Neural progenitor cell (in vitro differentiated cells): ENCODE measurements around the gene SEZ6L2. TPM values are rescaled to one million over a fixed set of nuclear protein-coding genes. Genes with fewer than 3 reads are reported as not detected.

ENCODE experiments used
- DNase-seq: peaks from one replicate; pipeline ENCODE4 v3.0.0-alpha.2; 2016; ENCODE audit warnings: low spot score
- H2AFZ ChIP-seq: fragments of 200-600 bp; sonication (generic); replicated peaks from 2 replicates; pipeline ENCODE4 v1.6.1; 2016; ENCODE audit warnings: antibody characterized with exemption
- H3F3A ChIP-seq: fragments of 200-600 bp; sonication (generic); 2 replicates; pipeline ENCODE4 v1.6.1; 2016; ENCODE audit warnings: antibody characterized with exemption, low read depth
- H3K27ac ChIP-seq: fragments of 200-600 bp; sonication (generic); 2 replicates; pipeline ENCODE4 v1.5.1; 2016; ENCODE audit warnings: mild to moderate bottlenecking
- H3K27me3 ChIP-seq: fragments of 200-600 bp; sonication (generic); 2 replicates; pipeline ENCODE4 v1.6.1; 2016; ENCODE audit warnings: mild to moderate bottlenecking, moderate library complexity
- H3K36me3 ChIP-seq: fragments of 200-600 bp; sonication (generic); 2 replicates; pipeline ENCODE4 v1.5.1; 2016
- H3K4me1 ChIP-seq: fragments of 200-600 bp; sonication (generic); 2 replicates; pipeline ENCODE4 v1.6.1; 2016; ENCODE audit warnings: mixed run types
- H3K4me2 ChIP-seq: fragments of 200-600 bp; sonication (generic); 2 replicates; pipeline ENCODE4 v1.6.1; 2016
- H3K4me3 ChIP-seq: fragments of 200-600 bp; sonication (generic); 2 replicates; pipeline ENCODE4 v1.5.1; 2016
- H3K79me2 ChIP-seq: fragments of 200-600 bp; sonication (generic); 2 replicates; pipeline ENCODE4 v1.6.1; 2016; ENCODE audit warnings: low read depth
- H3K9ac ChIP-seq: fragments of 200-600 bp; sonication (generic); 2 replicates; pipeline ENCODE4 v1.6.1; 2016
- H3K9me3 ChIP-seq: fragments of 200-600 bp; sonication (generic); 2 replicates; pipeline ENCODE4 v1.5.1; 2016; ENCODE audit warnings: low read depth
- H4K20me1 ChIP-seq: fragments of 200-600 bp; sonication (generic); 2 replicates; pipeline ENCODE4 v1.6.1; 2016; ENCODE audit warnings: low read depth
- H3K27ac Mint-ChIP-seq: 3 replicates; pipeline ENCODE4 v1.8.0; 2021; ENCODE audit warnings: mixed read lengths
- H3K27me3 Mint-ChIP-seq: 2 replicates; pipeline ENCODE4 v1.8.0; 2022; ENCODE audit warnings: low read depth, mild to moderate bottlenecking, inconsistent platforms, moderate library complexity, mixed read lengths; ENCODE audit not compliant: insufficient read depth
- H3K36me3 Mint-ChIP-seq: 3 replicates; pipeline ENCODE4 v1.8.0; 2021; ENCODE audit warnings: mixed read lengths
- H3K4me1 Mint-ChIP-seq: 3 replicates; pipeline ENCODE4 v1.8.0; 2021; ENCODE audit warnings: mixed read lengths
- H3K4me3 Mint-ChIP-seq: 3 replicates; pipeline ENCODE4 v1.8.0; 2021; ENCODE audit warnings: mild to moderate bottlenecking, moderate library complexity, mixed read lengths
- H3K9me3 Mint-ChIP-seq: 3 replicates; pipeline ENCODE4 v1.8.0; 2020; ENCODE audit warnings: mixed read lengths
- EZH2 ChIP-seq: fragments of 200-600 bp; sonication (generic); IDR thresholded peaks from 2 replicates; pipeline ENCODE4 v1.6.1; 2017; ENCODE audit warnings: antibody characterized with exemption, mild to moderate bottlenecking, moderate library complexity
- EZH2phosphoT487 ChIP-seq: fragments of 200-600 bp; sonication (generic); IDR thresholded peaks from 2 replicates; pipeline ENCODE4 v1.6.1; 2017; ENCODE audit warnings: antibody characterized with exemption
- total RNA-seq: library from RNA; depleted of rRNA; stranded (reverse); fragments of >200 nt; gene quantifications from 2 replicates; pipeline ENCODE4 v1.2.3, GENCODE V29; 2015; ENCODE audit warnings: low replicate concordance
- TF ChIP-seq, protein P1 (sequence below): fragments of 200-600 bp; sonication (generic); IDR thresholded peaks from 2 replicates; pipeline ENCODE4 v1.5.1; 2017; ENCODE audit warnings: antibody characterized with exemption, mild to moderate bottlenecking

The SEZ6L2 gene
- total RNA-seq, 1 donor from 2014 or later, result 11.7 TPM

DNA sequence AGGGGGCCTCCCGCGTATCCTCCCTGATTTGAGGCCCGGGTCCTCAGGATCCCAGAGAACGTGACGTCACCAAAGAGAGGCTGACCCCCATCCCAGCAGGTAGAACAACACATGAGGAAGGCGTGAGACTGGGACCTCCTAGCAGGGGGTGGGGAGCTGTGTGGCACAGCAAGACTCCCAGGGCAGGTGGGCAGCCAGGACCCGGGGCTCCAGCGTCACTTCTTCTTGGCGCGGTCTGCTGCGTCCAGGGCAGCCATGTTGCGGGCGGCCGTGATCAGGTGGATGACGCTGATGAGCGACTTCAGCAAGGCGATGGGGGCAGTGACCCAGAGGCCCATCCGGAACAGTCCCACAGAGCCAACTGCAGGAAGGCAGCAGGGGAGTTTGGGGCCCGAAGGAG, 40.4 kb downstream of the SEZ6L2 start:
- no peaks in the 10 kb centered on the region for H3K27me3 ChIP-seq
- H3K36me3 Mint-ChIP-seq, result peaks cover 7% of the 10 kb centered on the region
- H3K4me3 Mint-ChIP-seq, result no peak overlapping the region
- H3K9ac ChIP-seq, result no peak overlapping the region
- no peak overlapping the region for H3K4me3 ChIP-seq
- peaks cover 23% of the 10 kb centered on the region for H3K79me2 ChIP-seq
- TF ChIP-seq EZH2phosphoT487 (no peak), EZH2 (no peak)
- TF ChIP-seq, protein P1, sequence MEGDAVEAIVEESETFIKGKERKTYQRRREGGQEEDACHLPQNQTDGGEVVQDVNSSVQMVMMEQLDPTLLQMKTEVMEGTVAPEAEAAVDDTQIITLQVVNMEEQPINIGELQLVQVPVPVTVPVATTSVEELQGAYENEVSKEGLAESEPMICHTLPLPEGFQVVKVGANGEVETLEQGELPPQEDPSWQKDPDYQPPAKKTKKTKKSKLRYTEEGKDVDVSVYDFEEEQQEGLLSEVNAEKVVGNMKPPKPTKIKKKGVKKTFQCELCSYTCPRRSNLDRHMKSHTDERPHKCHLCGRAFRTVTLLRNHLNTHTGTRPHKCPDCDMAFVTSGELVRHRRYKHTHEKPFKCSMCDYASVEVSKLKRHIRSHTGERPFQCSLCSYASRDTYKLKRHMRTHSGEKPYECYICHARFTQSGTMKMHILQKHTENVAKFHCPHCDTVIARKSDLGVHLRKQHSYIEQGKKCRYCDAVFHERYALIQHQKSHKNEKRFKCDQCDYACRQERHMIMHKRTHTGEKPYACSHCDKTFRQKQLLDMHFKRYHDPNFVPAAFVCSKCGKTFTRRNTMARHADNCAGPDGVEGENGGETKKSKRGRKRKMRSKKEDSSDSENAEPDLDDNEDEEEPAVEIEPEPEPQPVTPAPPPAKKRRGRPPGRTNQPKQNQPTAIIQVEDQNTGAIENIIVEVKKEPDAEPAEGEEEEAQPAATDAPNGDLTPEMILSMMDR, result no peak
- H3F3A ChIP-seq, result peaks cover 13% of the 10 kb centered on the region
- peaks cover 5% of the 10 kb centered on the region for H3K27me3 Mint-ChIP-seq
- H3K27ac ChIP-seq, result no peak overlapping the region
- H3K4me1 ChIP-seq, result no peaks in the 10 kb centered on the region
- H3K36me3 ChIP-seq, result no peaks in the 10 kb centered on the region
- H4K20me1 ChIP-seq, result peaks cover 5% of the 10 kb centered on the region
- DNase-seq, result no peak
- H3K27ac Mint-ChIP-seq, result no peak overlapping the region
- H3K4me2 ChIP-seq, result no peak overlapping the region
- H3K9me3 ChIP-seq, result no peaks in the 10 kb centered on the region
- no peak overlapping the region for H2AFZ ChIP-seq
- no peaks in the 10 kb centered on the region for H3K9me3 Mint-ChIP-seq
- H3K4me1 Mint-ChIP-seq, result peaks cover 6% of the 10 kb centered on the region

DNA sequence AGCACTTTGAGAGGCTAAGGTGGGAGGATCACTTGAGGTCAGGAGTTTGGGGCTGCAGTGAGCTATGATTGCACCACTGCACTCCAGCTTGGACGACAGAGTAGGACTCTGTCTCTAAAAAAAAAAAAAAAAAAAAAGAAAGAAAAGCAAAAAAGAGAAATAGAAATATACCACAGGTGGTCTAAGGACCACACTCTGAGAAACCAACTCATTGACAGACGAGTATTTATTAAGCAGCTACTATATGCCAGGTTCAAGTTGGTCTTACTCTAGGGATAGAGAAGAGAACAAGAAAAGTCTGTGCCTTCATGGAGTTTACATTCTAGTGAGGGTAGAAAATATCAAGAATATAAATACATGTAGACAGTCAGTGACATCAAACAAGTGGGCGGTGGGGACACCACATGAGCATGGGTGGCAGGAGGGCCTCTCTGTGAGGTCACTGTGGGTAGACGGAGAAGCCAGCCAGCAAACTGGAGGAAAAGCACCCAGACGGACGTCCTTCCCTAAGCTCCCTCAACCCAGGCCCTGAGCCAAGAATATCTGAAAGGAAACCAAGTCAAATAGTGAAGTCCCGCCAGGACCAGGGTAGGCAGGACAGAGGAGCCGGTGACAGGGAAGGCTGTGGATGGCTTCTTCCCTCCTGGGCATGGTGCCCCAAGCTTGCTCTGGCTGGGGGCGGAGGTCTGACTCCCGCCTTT, 41.1 kb downstream of the SEZ6L2 start:
- TF ChIP-seq EZH2 (no peak), EZH2phosphoT487 (no peak)
- TF ChIP-seq, protein P1, result no peak
- peaks cover 23% of the 10 kb centered on the region for H3K79me2 ChIP-seq
- no peaks in the 10 kb centered on the region for H3K27me3 ChIP-seq
- no peak overlapping the region for H3K4me3 Mint-ChIP-seq
- H3F3A ChIP-seq, result peaks cover 13% of the 10 kb centered on the region
- peaks cover 5% of the 10 kb centered on the region for H4K20me1 ChIP-seq
- H3K9ac ChIP-seq, result no peak overlapping the region
- H3K4me1 ChIP-seq, result no peaks in the 10 kb centered on the region
- peaks cover 8% of the 10 kb centered on the region for H3K27me3 Mint-ChIP-seq
- H3K9me3 Mint-ChIP-seq, result no peaks in the 10 kb centered on the region
- H3K4me3 ChIP-seq, result no peak overlapping the region
- H3K4me1 Mint-ChIP-seq, result peaks cover 6% of the 10 kb centered on the region
- no peaks in the 10 kb centered on the region for H3K9me3 ChIP-seq
- no peaks in the 10 kb centered on the region for H3K36me3 ChIP-seq
- H3K27ac Mint-ChIP-seq, result no peak overlapping the region
- H3K27ac ChIP-seq, result no peak overlapping the region
- no peak overlapping the region for H2AFZ ChIP-seq
- H3K36me3 Mint-ChIP-seq, result peaks cover 7% of the 10 kb centered on the region
- no peak overlapping the region for H3K4me2 ChIP-seq
- DNase-seq, result no peak

DNA sequence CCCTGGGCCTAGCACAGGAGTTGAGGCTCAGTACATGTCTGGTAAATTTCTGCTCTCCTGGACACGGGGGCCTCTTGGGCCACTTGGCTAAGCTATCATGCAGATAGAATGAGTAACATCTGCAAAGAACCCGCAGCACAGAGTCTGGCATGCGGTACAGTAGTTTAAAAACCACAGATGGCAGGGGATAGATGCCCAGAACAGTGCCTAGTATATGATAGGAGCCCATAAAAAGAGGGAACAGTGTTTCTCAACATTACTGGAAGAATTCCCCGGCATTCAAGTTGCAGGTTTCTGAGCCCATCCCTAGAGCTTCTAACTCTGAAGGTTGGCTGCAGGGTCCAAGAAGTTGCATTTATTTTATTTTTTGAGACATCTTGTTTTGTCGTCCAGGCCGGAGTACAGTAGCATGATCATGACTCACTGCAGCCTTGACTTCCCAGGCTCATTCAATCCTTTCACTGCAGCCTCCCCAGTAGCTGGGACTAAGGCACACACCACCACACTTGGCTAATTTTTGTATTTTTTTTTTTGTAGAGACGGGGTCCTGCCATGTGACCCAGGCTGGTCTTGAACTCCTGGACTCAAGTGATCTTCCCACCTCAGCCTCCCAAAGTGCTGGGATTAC, 42.1 kb downstream of the SEZ6L2 start:
- H3K9me3 Mint-ChIP-seq, result no peaks in the 10 kb centered on the region

More for the DNA sequence above, 42.1 kb downstream of the SEZ6L2 start:
- Mint-ChIP-seq H3K27ac (no peak overlapping the region), H3K4me3 (peak overlapping the region; percentile 30), H3K4me1 (peaks cover 4% of the 10 kb centered on the region), H3K27me3 (peaks cover 8% of the 10 kb centered on the region), H3K36me3 (peaks cover 7% of the 10 kb centered on the region)
- Histone ChIP-seq H2AFZ (no peak overlapping the region), H3K4me3 (no peak overlapping the region), H3K4me2 (no peak overlapping the region), H3K27me3 (no peaks in the 10 kb centered on the region), H3K4me1 (no peaks in the 10 kb centered on the region), H3K9ac (no peak overlapping the region), H3K9me3 (no peaks in the 10 kb centered on the region), H3K27ac (no peak overlapping the region), H3F3A (peaks cover 4% of the 10 kb centered on the region), H3K79me2 (peaks cover 18% of the 10 kb centered on the region), H4K20me1 (peaks cover 3% of the 10 kb centered on the region), H3K36me3 (no peaks in the 10 kb centered on the region)
- no peak for TF ChIP-seq EZH2phosphoT487
- TF ChIP-seq, protein P1, result no peak
- TF ChIP-seq EZH2, result no peak
- no peak for DNase-seq
